ENCODE results near the gene TAS2R40. TPM values are rescaled to one million over a fixed set of nuclear protein-coding genes. Genes with fewer than 3 reads are reported as not detected.
"Not testable (repeated sequence)": the region's sequence is repeated elsewhere in the genome, so short reads cannot be mapped to it uniquely, and the experiment has no call there.

TAS2R40 gene
- total RNA-seq: not detected

GRCh38 chr7:143221737-143222136 is at the start of gene TAS2R40:
TAS2R40 (plus strand) TSS chr7:143222037; CDS start chr7:143222079, 42 bp downstream.
- DNase-seq (ENCODE audit: low spot score in 2 of 2): no peak
- H3K9me3 Mint-ChIP-seq: no peaks in the 10 kb centered on the region
- no peak within 1 kb of the TSS for H3K27ac Mint-ChIP-seq
- no peak for ATAC-seq
- H3K36me3 Mint-ChIP-seq: no peaks in the 10 kb centered on the region

DNA sequence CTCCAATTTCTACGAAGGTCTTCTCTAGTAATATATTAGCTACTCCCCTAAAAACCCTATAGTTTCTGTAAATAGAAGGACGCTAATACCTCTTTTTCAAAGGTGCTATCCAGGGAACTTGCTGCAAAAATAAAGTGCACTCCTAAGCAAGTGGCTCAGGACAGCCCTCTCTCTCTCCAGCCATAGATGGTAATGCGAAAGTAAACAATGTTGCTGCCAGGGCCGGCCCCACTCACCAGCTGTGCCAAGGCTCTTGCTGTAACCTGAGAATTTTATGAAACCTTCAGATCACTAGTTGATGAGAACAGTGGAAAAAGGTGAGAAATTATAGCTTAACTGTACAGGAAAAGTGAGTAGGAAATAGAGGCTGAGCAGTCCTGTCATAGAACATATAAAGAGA is 49.5 kb upstream of the TAS2R40 start:
- Mint-ChIP-seq H3K36me3 (peaks cover 0 to 3% of the 10 kb centered on the region in 2 donors), H3K27ac (no peak overlapping the region), H3K9me3 (peaks cover 0 to 5% of the 10 kb centered on the region in 2 donors)
- ATAC-seq (no peak), DNase-seq (ENCODE audit: low spot score in 2 of 2) (no peak)

DNA sequence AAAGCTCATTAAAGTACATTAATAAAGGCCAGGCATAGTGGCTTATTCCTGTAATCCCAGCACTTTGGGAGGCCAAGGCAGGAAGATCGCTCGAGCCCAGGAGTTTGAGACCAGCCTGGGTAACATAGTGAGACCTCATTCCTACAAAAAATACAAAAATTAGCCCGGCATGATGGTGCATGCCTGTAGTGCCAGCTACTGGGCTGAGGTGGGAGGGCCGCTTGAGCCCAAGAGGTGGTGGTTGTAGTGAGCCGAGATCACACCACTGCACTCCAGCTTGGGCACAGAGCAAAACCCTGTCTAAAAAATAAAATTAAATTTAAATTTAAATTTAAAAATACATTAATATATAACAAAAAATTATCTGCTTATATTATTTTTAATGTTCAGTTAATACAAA is 45.7 kb upstream of the TAS2R40 start:
- ATAC-seq (no peak), DNase-seq (ENCODE audit: low spot score in 2 of 2) (no peak)
- no peak overlapping the region for H3K27ac Mint-ChIP-seq
- peaks cover 12 to 26% of the 10 kb centered on the region in 2 donors for H3K9me3 Mint-ChIP-seq
- peaks cover 0 to 6% of the 10 kb centered on the region in 2 donors for H3K36me3 Mint-ChIP-seq

DNA sequence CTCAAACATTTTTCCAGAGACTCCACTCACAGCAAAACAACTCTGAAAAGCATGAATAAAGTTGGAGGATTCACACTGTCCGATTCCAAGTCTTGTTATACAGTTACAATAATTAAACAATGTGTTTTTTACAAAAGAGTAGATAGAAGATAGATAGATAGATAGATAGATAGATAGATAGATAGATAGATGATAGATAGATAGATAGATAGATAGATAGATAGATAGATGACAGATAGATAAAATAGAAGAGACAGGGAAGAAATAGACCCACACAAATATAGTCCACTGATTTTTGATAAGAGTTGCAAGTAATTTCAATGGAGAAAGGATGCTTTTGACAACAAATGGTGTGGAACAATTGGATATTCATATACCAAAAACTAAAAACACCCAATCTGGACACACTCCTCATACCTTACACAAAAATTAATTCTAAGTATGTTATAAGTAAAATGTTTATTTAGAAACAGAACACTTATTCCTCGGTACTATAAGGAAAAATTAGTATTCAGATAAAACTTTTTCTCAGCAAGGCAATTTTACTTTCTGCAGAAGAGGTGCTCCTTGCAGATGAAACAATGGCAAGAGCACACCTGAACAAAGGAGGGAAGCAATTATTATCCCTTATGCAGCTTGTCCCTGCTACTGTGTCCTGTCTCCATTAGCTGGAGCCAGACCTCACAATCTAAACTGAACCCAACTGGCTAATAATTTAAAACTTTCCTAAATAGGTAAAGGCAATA is 44.3 kb upstream of the TAS2R40 start:
- ATAC-seq (no peak), DNase-seq (ENCODE audit: low spot score in 2 of 2) (no peak)
- Mint-ChIP-seq H3K27ac (no peak overlapping the region), H3K9me3 (peaks cover 12 to 26% of the 10 kb centered on the region in 2 donors), H3K36me3 (peaks cover 0 to 6% of the 10 kb centered on the region in 2 donors)

DNA sequence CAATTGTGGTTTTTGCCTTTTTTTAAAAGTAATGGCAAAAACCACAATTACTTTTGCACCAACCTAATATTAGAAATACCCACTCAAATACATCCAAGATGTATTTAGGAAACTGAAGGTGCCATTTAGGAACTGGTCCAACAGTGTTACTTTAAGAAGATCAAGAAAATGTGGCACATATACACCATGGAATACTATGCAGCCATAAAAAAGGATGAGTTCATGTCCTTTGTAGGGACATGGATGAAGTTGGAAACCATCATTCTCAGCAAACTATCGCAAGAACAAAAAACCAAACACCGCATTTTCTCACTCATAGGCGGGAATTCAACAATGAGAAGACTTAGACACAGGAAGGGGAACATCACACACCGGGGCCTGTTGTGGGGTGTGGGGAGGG is 41.1 kb upstream of the TAS2R40 start:
- not testable (repeated sequence) for DNase-seq (ENCODE audit: low spot score in 2 of 2); H3K36me3 Mint-ChIP-seq; ATAC-seq; H3K27ac Mint-ChIP-seq
- H3K9me3 Mint-ChIP-seq: peaks cover 12 to 26% of the 10 kb centered on the region in 2 donors

DNA sequence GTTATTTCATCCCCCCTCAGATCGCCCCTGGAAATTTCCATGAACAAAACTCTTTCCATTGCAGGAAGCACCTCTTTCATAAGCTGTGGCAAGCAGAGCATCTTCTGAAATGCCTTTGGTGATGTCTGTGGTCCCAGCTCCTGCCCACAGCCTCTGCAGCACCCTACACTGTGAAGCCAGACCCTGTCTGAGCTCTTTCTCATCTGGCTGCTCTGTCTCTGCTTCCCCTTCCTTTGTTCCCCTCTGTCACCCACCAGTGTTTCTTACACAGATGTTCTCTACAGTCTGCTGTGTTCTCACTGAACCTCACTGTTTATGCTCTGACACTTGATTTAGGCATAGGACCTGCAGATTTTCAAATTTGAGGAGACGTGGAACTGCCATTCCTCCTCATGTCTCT is 40.5 kb upstream of the TAS2R40 start:
- Mint-ChIP-seq H3K27ac (no peak overlapping the region), H3K36me3 (peaks cover 0 to 6% of the 10 kb centered on the region in 2 donors), H3K9me3 (peaks cover 12 to 26% of the 10 kb centered on the region in 2 donors)
- ATAC-seq: no peak
- DNase-seq (ENCODE audit: low spot score in 2 of 2): no peak

DNA sequence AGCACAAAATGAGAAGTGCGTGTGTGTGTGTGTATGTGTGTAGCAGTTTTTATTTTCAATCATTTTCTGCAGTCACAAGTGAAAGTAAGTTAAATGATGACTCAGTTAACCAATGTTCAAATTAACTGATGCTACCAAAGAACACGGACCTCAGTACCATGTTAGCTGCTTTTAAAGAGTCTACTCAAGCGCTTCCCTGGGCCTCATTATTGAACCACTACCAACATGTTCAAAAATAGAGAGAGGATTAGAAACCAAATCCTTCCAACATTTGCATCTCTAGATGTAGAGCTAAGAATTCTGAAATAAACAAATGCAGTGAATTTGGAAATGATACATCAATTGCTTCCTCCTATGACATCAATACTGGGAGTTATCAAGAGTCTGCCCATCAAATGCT is 38.8 kb upstream of the TAS2R40 start, which contains the start of gene TAS2R39:
TSS of gene TAS2R39 (plus strand) at position 396 of the 400 bp plus-strand sequence. CDS start at position 396, 0 bp downstream.
- no peak within 1 kb of the TSS for H3K27ac Mint-ChIP-seq
- DNase-seq (ENCODE audit: low spot score in 2 of 2) (no peak), ATAC-seq (no peak)
- peaks cover 9 to 17% of the 10 kb centered on the region in 2 donors for H3K9me3 Mint-ChIP-seq
- H3K36me3 Mint-ChIP-seq: no peaks in the 10 kb centered on the region

DNA sequence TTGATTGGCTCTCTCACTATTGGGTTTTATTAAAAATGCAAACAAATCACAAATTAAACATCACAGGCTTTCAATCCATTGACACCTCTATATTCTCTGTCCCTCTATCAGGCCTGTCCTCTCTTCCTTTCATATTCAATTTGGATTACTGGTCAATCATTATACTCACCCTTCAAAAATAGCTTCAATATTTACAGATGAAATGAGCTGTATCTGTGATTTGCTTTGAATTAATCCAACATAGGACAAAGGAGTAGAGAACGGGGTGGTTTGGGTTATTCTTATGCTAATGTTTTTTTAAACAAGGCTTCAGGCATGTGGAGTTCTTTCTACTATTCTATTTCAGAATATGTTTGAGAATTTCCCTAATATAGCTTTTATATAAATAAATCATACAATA is 36.3 kb upstream of the TAS2R40 start:
- ATAC-seq: no peak
- no peak for DNase-seq (ENCODE audit: low spot score in 2 of 2)
- Mint-ChIP-seq H3K27ac (no peak overlapping the region), H3K36me3 (no peaks in the 10 kb centered on the region), H3K9me3 (no peaks in the 10 kb centered on the region)

DNA sequence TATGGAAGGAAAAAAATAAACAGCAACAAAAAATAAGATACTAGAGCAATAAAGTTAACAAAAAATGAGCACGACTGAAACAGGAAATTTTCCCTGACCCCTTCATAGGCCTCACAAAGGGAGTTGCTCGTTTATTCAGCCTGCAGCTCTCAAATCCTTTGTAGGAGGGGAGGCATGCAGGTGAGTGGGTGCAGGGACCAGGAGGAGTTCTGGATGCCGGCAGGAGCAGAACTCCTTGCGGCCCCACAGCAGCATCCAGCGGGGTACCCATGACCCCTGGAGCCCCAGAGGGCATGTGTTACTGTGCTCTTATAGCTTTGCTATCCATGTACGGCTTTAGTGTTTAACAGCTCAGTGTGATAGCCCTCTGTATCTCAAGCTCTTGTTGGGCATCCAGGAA is 32.8 kb upstream of the TAS2R40 start:
- ATAC-seq (no peak), DNase-seq (ENCODE audit: low spot score in 2 of 2) (no peak)
- Mint-ChIP-seq H3K36me3 (no peaks in the 10 kb centered on the region), H3K9me3 (no peaks in the 10 kb centered on the region), H3K27ac (no peak overlapping the region)

DNA sequence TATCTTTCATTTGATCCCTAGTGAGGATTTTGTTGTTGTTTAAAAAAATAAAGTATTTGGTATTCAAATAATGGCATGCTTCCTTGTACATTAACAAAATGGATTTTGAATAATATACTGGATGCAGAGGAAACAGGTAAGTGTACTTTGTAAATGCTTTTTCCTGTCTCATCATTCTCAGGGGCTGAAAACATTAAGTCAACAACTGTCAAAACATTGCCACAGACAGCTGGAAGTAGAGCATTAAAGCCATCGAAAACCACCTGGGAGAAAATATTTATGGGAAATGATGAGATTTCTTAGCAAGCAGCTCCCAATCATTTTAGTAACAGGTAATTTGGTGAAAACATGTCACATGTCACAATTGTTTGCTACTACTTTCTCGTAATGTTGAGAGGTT is 28.0 kb upstream of the TAS2R40 start:
- H3K36me3 Mint-ChIP-seq: no peaks in the 10 kb centered on the region
- no peaks in the 10 kb centered on the region for H3K9me3 Mint-ChIP-seq
- ATAC-seq: no peak
- H3K27ac Mint-ChIP-seq: no peak overlapping the region
- no peak for DNase-seq (ENCODE audit: low spot score in 2 of 2)

DNA sequence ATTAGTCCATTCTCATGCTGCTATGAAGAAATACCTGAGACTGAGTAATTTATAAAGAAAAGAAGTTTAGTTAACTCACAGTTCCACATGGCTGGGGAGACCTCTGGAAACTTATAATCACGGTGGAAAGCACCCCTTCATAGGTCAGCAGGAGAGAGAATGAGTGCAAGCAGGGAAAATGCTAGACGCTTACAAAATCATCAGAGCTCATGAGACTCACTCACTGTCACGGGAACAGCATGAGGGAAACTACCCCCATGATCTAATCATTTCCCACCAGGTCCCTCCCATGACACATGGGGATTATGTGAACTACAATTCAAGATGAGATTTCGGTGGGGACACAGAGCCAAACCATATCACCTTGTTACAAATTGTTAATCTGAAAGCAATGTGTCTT is 22.8 kb upstream of the TAS2R40 start:
- DNase-seq (ENCODE audit: low spot score in 2 of 2) (no peak), ATAC-seq (no peak)
- Mint-ChIP-seq H3K27ac (no peak overlapping the region), H3K36me3 (no peaks in the 10 kb centered on the region), H3K9me3 (no peaks in the 10 kb centered on the region)

- H3K27ac Mint-ChIP-seq: no peak overlapping the region
- no peaks in the 10 kb centered on the region for H3K9me3 Mint-ChIP-seq
- no peaks in the 10 kb centered on the region for H3K36me3 Mint-ChIP-seq
- no peak for DNase-seq (ENCODE audit: low spot score in 2 of 2)
- ATAC-seq: no peak
Observed at GRCh38 chr7:143202161-143202560, 19.7 kb upstream of the TAS2R40 start.

GRCh38 chr7:143203386-143203785 is 18.5 kb upstream of the TAS2R40 start:
- no peak overlapping the region for H3K27ac Mint-ChIP-seq
- no peak for ATAC-seq
- DNase-seq (ENCODE audit: low spot score in 2 of 2): no peak
- no peaks in the 10 kb centered on the region for H3K36me3 Mint-ChIP-seq
- H3K9me3 Mint-ChIP-seq: no peaks in the 10 kb centered on the region

- H3K27ac Mint-ChIP-seq: no peak overlapping the region
- no peaks in the 10 kb centered on the region for H3K9me3 Mint-ChIP-seq
- H3K36me3 Mint-ChIP-seq: no peaks in the 10 kb centered on the region
- ATAC-seq (peak; percentile 62 to 92), DNase-seq (ENCODE audit: low spot score in 2 of 2) (no peak)
Observed at GRCh38 chr7:143205560-143206293, 16.1 kb upstream of the TAS2R40 start.

- ATAC-seq: no peak
- no peak for DNase-seq (ENCODE audit: low spot score in 2 of 2)
- Mint-ChIP-seq H3K27ac (no peak overlapping the region), H3K9me3 (no peaks in the 10 kb centered on the region), H3K36me3 (no peaks in the 10 kb centered on the region)
Observed at GRCh38 chr7:143210541-143210940, 11.3 kb upstream of the TAS2R40 start.

DNA sequence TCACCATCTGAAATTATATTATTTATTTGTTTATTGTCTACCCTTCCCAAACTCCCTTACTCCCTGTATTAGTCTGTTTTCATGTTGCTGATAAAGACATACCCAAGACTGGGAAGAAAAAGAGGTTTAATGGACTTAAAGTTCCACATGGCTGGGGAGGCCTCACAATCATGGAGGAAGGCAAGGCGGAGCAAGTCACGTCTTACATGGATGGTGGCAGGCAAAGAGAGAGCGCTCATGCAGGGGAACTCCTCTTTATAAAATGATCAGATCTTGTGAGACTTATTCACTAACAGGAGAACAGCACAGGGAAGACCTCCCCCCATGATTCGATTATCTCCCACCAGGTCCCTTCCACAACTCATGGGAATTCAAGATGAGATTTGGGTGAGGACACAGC is 8.4 kb upstream of the TAS2R40 start:
- H3K27ac Mint-ChIP-seq: peak overlapping the region in 1 of 2 donors; percentile 4
- not testable (repeated sequence) for H3K9me3 Mint-ChIP-seq; H3K36me3 Mint-ChIP-seq; ATAC-seq; DNase-seq (ENCODE audit: low spot score in 2 of 2)

DNA sequence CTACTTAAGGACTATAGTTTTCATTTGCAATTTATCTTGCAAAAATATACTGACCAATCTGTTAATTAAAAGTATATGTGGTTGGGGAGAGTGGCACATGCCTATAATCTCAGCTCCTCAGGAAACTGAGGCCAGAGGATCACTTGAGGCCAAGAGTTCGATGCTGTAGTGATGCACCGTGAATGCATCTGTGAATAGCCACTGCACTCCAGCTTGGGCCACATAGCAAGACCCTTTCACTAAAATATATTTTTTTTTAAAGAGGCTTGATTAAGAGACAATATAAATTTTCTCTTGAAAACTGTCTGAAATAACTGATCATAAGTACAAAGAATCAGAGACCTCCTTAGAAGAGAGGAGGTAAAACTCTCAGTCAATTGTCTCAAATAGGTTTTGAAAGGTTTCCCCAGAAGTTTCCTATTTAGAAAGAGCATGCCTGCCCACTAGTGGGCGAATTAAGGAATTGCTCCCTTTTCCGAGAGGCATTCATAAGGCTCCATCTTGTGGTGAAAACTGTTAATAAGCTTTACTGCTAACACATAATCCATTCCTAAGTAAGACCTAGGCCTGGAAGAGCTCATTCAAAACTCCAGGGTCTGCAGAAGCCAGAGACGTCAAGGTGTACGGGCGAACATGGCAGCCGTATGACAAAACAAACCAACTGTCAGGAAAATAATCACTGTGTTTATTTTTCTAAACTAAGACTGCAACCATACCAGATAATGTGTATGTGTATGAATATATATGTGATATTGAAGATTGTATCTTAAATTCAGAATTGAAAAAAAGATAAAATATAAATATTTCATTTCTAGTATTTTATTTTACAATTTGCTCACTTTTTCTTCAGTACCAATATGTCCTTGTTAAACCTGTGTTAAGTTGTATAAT is 6.8 kb upstream of the TAS2R40 start:
- no peak overlapping the region for H3K27ac Mint-ChIP-seq
- no peaks in the 10 kb centered on the region for H3K36me3 Mint-ChIP-seq
- peak; percentile 74 to 79 for ATAC-seq
- peak in 1 of 2 donors; percentile 58 for DNase-seq (ENCODE audit: low spot score in 2 of 2)
- H3K9me3 Mint-ChIP-seq: no peaks in the 10 kb centered on the region
